KG1 (cell line): ENCODE measurements around the gene PCK1.

Source experiments
- DNase-seq: peaks from one replicate; lab custom pipeline; 2025; lab: John Stamatoyannopoulos, UW

PCK1 gene

DNA sequence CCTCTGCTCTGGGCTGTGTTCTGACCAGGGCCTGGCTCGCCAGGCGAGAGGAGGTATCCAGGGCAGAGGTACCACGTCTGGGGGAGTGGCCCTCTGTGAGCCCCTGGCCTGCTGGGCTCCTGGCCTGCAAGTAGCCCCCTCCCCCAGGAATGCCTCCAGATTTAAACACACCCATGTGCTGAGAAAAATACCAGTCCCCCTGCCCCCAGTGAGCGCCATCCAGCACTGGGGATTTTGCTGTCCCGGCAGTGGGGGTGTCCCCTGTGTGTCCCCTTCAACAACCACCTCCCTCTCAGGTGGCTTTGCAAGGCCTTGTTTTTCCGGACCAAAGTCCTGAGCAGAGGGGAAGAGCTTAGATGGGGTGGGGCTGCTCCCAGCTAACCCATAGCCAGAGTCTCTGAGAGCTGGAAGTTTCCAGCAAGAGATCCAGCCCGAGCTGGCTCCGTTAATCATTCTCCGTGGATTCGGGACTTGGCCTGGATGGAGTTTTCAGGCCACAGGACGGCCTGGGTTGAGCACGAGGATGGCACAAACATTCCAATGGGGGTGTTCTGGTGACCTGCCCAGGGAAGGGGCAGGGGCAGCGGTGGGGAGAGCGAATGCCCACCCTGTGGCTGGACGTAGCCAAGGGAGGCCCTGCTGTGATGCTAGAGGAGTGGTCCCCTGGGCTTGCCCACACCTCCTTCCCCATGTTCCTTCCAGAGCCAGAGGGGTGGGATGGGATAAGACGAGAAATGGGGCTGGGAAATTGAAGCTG, 29.0 kb downstream of the PCK1 start:
- DNase-seq, result no peak

DNA sequence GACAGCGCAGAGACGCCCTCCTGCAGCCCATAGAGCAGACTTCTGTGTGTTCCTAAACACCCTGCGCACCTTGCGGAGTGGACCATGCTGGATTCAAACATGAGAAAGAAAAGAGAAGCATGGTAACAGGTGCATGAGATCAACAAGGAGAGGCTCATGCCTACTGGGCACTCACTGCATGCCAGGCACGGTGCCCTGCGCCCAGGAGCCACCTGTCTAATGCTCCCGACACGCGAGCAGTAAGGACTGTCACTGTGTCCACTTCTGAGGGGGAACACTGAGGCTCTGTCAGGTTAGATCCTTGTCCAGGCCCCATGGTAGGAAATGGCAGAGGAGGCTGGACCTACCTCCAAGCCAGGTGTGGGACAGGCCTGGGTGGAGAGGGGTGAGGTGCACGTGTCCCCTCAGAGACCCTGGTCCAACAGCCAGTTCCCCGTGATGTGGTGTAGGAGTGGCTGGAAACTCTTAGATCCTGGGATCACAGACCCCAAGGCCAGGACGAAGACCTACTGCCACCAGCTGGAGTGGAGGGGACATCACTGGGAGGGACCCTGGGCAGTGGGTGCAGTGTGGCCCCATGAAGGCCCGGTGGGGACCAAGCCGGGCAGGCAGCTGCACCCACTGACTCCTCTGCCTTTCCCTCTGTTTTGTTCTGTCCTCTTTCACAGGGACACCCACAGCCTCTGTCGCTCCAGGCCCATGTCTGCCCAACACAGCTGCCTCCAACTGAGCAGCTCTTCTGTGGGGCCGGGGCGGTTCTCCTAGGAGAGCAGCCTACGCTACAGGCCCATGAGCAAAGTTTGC, 29.8 kb downstream of the PCK1 start:
- no peak for DNase-seq

DNA sequence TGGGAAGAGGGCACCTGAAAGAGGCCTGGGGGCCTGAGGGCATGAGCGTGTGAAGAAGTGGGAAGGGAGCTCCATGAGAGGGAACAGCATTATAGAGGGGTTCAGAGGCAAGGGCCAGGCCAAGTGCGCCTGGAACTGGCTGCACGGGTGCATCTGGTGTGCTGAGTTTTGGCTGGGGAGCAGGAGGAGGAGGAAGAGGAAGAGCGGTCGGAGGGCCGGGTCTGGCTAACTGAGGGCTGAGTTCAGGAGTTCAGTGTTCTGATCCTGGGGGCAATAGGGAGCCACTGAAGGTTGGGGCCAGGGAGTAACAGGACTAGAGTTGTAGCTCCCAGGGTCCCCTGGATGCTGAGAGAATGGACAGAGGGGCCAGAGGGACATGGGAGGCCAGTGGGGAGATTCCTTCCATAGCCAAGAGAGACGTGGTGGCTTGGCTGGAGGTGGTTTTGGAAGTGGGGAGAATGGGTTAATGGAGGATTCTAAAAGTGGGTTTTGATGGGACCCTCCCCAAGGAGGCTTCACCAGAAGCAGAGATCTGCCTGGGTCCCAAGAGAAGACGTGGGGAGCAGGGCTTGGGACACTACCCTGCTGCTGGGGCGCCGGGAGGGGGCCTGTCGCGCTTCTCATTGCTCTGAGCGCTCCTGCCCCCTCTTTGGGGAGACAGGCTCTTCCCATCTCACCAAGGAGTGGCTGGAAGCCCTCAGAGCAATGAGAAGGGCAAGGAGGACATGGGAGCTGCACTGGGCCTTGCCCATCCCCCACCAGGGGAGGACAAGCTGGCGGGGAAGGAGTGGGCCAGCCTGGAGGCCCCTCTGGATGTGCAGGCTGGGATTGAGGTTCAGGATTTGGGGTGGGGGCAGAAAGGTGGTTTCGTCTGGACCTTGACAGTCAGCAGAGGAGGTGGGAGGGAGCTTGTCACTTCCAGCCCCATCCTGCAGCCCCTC, 30.6 kb downstream of the PCK1 start:
- DNase-seq, result no peak

DNA sequence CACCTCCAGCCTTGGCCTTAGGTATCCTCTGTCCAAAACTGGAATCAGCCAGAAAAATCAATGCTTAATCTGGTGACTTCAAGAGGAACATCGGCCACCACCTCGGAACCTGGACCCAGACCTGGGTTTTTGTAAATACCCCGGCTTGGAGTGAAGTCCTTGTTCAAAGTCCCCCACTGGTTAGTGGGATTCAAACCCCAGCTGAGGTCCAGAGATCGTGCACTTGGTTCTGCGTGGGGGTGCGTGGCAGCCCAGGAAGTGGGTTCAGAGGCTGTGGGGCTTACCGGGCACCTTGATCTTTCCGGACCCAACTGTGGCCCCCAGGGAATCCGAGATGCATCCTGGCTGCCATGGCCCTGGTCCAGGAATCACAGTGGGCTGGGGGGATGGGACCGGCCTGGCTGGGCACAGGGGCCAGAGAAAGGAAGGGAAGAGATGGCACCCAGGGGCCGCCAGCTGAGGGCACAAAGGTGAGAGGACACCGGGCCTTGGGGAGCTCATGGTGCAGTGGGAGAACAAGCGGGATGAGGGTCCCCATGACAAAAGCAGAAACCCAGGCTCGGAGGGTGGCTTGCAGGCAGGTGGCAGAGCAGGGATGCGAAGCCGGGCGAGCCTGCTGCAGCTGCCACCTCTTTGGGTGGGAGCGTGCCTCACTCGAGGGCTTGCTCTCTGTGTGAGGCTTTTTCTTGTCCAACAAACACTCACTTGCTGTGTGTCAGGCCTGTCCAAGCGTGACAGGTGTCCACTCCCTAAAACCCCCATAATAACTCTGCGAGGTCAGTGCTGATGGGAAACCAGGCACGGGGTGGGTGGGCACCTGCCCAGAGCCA, 31.6 kb downstream of the PCK1 start:
- no peak for DNase-seq

DNA sequence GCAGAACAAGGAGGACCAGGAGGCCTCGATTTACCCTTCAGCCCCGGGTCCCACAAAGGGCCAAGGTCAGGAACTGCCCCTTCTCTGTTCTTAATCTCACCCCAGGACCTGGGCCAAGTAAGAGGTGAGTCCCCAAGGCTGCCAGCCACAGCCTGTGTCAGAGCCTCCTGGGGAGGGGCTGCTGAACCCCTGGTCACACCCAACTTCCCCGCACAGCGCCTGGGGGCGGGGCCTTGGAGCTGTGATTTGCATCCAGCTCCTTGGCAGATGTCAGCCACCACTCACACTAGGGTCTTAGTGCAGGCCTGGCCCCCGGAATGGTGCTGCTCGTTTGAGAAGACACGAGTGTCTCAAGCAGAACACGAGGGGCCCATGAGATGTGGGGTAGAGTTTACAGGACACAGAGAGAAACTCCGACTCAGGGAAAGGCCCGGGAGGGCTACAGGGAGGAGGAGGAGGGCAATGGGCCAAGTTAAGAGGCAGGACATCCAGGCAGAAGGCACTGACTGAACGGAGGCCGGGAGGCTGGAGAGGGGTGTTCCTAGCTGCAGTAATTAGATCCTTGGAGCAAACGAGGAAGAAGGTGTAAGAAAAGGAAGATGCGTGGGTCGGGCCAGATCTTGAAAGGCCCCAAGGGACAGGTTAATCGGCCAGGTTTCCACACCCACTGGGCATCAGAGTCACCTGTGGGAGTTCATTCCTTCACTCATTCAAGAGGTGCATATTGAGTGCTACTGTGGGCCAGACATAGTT, 32.4 kb downstream of the PCK1 start:
- no peak for DNase-seq

DNA sequence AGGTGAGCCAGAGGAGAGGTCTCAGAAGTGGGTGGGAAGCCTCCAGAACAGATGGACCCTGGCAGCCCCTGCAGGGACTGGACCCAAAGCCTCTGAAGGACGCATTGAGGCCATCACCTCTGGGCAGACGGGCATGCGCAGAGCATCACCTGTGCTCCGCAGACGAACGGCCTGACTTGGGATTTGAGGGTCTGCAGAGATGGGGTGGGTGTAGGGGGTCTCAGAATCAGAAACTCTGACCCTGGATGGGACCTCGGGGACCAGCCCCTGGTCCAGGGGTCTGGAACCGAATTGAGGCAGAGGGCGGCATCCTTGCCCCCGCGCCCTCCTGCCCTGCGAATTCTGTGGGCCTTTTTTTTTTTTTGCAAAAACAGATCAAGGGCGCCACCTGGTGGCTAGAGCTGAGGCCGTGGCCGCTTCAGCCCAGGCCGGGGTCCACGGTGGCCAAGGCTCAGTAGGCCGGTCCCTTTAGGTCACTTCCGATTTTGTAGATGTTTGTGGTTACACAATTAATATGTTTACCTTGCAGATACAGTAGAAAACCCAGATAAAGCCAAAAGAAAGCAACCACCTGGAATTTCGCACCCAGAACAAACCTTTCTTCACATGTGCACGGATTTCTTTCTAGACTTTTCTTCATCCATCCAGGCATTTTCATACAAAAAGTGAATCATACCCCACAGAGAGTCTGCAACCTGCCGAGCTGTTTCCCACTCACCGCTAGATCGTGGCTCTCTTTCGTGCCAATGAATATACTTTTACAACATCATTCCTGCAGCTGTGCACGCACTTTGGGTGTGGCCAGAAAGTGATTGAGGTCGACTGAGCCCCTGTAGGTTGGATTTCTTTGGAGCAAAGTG, 33.4 kb downstream of the PCK1 start:
- DNase-seq, result no peak

DNA sequence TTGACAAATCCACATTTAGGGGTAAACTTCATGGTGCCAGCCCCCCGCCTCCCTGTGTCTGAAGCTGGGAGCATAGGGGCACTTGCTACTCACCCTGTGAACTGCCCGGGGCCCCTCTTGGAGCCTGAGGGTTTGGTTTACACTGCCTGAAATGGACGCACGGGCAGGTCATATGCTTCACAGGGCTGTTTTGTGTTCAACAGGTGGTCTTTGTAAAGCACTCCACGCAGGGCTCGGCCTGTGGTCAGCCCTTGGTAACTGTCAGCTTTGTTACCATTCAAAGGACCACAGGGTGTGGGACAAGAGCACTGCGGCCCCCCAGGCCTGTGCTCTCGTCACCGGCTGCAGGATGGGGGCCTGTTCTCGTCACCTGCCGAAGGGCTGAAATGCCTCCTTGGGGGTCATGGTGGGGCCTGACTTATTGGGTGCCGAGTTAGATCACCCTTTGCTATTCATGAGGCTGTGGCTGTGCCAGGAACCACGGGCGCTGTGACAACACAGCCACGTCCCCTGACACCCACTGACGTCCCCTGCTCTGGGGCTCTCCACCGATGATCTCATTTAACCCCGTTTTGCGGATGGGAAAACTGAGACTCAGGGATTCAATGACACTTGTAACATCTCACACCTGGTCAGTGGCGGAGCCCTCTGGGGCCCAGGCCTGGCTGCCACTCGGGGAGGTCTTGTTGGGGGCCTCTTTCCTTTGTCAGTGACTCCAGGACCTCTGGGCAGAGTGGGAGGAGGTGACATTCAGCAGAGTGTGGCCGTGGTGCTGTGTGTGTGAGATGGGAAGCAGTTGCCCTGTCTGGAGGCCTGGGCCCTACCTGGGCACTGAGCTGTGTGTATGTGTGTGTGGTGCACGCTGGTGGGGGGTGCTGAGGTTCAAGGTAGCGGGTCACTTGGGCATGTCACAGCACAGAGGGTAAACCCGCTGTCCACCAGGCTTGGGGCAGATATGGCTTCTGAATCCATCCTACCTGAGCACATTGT, 34.4 kb downstream of the PCK1 start:
- no peak for DNase-seq

DNA sequence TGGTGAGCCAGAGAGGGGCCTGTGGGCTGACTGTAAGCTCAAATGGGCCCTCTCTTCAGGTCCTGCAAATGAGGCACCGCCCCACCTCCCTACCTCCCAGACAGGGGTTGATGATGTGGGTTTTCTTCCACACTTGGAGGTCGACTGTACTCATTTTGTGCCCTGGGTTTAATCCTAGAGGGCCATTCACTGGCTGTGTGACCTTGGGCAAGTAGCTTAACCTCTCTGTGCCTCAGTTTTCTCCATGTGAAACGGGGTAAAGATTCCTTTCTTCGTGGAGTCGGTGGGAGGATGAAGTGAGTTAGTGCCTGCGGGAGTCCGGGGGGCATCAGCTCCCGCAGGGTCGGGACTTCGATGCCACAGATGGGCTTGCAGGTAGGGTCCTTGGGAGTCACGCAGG, 35.4 kb downstream of the PCK1 start:
- DNase-seq, result no peak

DNA sequence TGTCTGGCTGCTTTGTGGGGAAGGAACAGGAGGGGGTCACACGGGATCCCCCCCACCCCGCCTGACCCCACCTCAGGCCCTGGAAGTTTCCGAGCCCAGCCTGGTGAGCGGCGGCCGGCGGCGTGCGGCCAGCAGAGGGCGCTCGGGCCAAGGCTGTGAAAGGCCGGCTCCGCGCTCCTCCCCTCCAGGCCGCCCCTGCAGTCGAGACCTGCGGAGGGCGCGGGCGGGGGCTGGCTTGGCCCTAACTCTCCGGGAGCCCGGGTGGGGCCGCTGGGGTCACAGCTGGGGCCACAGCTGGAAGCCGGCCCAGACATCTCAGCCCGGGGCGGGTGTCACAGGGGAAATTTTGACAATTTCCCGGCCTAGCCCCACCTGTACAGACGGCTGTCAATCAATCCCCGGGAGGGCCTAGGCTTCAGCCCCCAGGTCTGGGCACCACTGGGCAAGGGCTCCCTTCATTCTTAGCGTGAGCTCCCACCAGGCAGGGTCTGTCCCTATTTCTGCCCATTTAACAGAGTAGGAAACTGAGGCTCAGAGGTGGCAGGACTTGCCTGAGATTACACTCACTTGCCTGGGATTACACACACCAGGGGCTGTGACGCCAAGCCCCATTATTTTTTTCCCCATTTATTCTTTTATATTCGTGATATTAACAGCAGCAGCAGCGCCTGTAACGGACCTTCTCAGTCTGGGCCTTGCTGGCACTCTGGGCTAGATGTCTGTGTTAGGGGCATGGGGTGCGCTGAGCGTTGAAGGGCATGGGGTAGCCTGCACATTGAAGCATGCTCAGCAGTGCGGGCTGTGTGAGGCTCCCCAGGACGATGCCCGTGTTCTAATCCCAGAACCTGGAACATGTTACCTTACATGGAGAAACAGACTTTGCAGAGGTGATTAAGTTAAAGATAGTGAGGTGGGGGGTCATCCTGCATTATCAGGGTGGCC, 36.4 kb downstream of the PCK1 start:
- no peak for DNase-seq

DNA sequence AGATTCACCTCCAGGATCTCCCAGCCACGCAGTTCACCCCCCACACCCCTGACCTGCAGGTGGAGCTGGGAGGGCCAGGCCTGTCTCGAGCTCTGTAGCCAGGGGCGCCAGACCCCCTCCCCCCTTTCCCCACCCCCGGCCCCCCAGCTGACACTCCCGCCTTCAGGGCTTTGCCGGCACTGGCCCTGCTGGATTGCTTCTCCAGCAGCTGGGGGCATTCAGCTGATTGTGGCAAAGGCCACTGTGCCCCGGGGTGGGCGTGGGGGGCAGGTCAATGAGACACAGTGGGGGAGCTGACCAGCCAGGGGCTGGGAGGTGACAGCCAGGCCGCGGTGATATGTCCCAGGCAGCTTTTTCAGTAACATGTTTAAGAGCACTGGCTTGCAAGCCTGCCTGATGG, 37.1 kb downstream of the PCK1 start:
- DNase-seq, result no peak

DNA sequence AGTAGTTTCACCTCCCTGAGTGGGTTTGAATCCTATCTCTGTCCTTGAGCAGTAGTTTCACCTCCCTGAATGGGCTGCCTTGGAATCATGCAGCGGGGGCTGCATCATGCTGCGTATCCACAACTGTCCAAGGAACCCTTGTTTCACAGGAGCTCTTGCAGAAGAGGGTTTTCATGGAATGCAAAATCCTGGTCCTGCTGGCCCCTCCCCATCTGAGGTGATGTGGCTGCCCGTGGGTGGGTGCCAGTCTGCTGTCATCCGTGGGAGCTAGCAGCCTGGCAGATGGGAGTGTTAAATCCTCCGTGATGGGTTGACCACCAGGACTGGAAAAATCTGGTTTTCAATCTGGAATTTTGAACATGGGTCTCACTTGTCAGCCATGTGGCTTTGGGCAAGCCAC, 37.6 kb downstream of the PCK1 start:
- DNase-seq, result no peak

DNA sequence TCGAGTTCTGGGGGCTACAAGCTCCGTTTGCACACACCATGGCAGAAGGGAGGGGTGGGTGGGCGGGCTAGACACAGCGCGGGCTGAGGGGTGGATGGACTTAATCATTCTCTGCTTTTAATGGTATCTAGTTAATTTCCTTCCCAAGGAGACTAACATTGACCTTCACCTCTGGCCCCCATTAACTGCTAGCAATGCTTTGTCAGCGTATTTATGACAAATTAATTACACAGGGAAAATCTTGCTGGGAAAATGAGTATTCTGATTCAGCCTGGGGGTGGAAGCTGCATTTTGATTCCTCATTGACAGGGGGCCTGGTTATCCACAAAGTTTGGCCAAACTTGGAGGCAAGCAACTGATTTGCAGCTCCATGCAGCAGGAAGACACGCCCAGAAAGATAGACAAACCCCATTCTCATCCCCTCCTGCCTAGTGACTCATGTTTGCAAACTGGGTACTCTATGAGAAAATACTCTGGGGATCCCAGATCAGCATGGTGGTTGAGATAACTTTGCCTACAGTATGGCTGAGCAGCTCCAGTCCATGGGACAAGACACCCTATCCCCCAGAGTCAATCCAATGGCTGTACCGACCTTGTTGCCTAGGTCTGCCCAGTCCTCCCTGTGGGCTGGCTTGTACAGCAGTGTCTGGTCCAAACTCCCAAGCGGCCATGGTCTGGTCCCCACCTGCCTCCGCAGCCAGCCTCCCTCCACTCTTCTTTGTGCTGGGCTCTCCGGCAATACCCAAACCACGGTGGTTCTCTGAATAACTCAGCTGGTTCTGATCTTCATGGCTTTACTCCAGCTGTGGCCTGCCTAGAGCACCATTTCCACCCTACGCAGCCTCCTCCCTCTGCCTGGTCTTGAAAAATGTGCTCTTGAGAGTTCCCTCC, 39.7 kb downstream of the PCK1 start:
- DNase-seq, result no peak

DNA sequence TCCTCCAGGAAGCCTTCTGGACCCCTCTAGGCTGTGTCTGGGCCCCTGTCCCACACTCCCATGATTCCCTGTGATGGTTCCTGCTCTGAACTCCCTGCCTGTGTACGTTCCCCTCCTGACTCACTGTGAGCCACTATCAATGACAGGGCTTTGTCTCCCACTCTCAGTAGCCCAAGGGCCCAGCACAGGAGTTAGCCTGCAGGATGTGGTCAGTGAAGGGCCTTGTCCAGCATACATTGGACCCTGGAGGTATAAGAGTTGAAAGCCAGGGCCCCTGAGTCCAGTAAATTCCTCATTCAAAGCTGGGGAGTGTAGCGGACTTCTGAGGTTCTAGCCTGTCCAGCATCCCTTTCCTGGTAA, 40.3 kb downstream of the PCK1 start:
- no peak for DNase-seq

DNA sequence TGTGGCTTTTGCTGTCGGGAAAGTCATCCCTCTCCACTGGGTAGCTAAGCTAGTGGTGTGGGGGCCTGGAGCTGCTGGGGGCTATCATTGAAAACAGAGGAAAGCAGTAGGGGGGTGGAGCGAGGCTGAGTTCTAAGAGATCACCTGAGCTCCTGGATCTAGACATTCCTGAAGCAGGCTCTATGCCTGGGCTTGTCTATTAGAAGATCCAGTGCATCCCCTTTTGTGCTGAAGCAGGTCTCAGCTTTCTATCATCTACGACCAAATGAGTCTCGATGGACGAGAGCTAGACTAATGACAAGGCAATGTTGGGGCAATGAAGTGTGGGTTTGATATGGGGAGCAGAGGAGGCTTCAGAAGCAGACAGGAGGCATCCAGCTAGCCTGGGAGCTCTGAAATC, 40.8 kb downstream of the PCK1 start:
- DNase-seq, result no peak

DNA sequence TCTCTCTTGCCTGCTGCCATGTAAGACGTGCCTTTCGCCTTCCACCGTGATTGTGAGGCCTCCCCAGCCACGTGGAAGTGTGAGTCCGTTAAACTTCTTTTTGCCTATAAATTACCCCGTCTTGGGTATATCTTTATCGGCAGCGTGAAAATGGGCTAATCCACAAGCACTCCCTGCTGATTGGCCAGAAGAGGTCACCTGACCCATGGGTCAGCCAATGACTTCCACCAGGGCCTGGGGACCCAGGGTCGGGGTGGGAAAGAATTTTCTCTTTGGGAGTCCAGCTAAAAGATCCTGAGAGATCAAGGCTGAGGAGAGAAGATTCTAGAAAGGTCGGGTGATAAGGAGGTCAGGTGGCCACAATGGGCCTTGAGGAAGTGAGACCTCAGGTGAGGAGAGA, 42.2 kb downstream of the PCK1 start:
- no peak for DNase-seq

DNA sequence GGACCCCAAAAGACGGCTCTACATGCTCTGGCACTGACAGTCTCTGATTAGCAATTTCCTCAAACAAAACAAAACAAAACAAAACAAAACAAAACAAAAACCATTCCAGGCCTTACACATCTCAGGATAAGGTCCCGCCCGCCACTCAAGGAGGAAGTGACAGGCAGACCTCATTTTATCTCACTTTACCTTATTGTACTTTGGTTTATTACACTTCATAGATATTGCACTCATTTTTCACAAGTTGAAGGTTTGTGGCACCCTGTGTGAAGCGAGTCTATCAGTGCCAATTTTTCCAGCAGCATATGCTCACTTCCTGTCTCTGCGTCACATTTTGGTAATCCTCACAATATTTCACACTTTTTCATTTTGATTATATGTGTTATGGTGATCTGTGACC, 44.1 kb downstream of the PCK1 start:
- no peak for DNase-seq

DNA sequence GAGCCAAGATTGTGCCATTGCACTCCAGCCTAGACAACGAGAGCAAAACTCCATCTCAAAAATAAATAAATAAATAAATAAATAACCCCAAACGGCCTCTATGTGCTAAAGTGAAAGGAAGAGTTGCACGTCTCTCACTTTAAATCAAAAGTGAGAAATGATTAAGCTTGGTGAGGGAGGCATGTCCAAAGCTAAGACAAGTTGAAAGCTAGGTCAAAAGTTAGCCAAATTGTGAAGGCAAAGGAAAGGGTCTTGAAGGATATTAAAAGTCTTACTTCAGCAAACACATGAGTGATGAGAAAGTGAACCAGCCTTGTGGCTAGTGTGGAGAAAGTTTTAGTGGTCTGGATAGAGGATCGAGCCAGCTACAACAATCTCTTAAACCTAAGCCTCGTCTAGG, 45.0 kb downstream of the PCK1 start:
- no peak for DNase-seq
